GM19463 (cell line): Measurements from ENCODE around the gene B3GALNT2.

ENCODE experiments used
- ATAC-seq: cut with Tn5 transposase; IDR thresholded peaks from one replicate; pipeline ENCODE4 v1.9.1; 2021; ENCODE audit warnings: mild to moderate bottlenecking, moderate library complexity; ENCODE audit not compliant: unreplicated experiment

B3GALNT2 gene

DNA sequence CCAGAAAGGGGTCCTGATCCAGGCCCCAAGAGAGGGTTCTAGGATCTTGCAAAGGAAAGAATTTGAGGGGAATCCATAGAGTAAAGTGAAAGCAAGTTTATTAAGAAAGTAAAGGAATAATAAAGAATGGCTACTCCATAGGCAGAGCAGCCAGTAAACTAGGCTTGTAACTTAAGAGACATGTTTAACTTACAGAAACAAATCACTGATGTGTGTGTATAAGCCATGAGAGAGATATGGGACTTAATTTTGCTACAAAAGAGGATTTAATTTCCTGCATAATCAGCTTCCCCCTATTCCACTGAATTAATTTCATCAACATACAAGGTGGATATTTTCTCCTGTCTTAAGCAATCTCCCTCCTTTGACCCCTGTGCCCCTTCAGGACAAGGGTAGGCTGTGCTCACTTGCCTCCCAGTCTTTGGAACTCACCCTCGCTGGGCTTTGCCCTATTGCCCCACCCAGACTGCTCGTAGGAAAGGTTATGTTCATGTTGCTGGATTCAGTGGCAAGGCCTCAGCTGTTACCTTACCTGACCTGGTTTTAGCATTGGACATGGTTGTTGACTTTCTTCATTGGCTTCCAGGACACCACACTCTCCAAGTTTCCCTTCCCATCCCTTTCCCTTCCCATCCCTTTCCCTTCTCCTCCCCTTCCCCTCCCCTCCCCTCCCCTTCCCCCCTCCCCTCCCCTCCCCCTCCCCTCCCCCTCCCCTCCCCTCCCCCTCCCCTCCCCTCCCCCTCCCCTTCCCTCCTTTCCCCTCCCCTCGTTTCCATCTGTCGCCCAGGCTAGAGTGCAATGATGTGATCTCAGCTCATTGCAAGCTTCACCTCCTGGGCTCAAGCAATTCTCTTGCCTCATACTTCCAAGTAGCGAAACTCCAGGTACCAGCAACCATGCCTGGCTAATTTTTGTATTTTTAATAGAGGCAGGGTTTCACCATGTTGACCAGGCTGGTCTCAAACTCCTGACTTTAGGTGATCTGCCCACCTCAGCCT, 92.5 kb downstream of the B3GALNT2 start:
- no peak for ATAC-seq

DNA sequence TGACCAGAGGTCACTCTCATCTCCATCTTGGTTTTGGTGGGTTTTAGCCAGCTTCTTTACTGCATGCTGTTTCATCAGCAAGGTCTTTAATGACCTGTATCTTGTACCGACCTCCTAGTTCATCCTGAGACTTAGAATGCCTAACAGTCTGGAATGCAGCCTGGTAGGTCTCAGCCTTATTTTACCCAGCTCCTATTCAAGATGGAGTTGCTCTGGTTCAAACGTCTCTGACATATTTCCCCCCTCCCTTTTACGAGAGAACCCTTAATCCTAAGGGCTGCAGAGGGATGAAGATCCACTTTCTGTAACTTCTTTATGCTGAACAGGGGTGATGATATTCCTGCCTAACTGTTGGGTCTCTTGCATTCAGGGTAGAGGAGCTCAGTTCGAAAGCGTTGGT, 93.8 kb downstream of the B3GALNT2 start:
- no peak for ATAC-seq

DNA sequence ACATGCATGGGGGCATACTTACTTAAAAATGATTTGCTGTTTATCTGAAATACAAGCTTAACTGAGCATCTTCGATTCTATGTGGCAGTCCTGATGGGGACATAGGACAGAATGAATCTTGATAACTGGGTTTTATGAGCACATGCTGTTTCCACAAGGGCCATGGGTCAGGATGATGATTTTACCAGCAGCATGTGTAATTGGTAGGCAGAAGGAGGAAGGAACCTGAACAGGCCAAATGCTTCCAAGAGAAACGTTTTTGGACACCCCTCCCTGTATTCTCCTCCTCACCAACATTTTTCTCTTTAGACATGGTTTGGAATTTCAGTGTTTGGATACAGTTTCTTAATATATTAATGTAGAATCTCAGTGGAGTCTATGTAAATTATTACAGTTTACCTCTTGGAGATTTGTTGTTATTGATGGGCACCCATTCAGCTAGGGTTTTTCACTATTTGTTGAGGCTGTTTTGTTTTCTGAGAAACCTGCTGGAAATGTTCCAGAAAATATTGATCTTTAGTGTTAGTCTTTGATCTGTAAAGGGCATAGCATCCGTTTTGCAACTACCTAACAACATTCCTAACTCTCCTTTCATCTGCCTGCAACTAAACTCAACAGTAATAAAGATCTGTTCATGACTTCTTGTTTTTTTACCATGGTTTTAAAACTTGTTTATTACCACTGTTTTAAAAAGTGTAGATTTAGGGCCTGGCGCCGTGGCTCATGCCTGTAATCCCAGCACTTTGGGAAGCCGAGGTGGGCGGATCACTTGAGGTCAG, 95.0 kb downstream of the B3GALNT2 start:
- no peak for ATAC-seq

DNA sequence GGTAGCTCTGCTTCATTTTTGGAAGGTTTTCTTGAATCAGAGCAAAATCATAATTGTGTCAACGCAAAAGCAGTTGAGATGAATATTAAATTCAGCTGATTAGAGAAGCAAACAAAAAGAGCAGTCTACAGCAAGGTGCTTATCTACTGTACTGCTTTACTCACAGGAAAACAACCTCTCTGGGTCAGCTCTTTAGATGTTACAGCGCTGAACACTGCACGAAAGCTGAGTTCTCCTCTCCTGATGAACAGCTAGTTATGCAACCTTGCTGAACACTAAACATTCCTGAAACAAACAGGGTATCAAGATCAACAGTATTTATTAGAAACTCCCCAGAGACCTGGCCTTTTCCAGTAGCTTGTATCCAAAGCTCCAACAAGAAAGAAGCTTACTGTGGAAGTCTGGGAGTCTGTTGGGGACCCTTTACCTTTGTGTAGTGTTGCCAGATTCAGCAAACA, 95.7 kb downstream of the B3GALNT2 start:
- no peak for ATAC-seq

DNA sequence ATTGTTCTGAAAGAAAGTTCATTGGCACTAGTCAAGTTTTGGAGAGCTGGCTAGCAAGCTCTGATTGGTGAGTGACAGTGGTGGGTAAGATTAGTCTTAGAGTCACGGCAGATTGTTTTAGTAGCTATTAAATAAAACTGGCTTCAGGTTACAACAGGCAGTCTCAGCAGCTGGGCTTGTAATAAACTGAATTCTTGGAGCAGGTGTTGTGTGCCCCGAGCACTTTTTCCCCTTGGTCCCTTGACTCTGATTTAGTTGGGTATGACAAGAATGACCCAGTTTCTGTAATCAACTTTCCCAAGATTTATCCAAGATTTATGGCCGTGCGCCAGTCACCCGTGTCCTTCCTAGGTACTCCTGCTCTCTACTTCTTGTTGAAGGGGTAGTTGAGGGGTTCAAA, 96.8 kb downstream of the B3GALNT2 start:
- no peak for ATAC-seq

DNA sequence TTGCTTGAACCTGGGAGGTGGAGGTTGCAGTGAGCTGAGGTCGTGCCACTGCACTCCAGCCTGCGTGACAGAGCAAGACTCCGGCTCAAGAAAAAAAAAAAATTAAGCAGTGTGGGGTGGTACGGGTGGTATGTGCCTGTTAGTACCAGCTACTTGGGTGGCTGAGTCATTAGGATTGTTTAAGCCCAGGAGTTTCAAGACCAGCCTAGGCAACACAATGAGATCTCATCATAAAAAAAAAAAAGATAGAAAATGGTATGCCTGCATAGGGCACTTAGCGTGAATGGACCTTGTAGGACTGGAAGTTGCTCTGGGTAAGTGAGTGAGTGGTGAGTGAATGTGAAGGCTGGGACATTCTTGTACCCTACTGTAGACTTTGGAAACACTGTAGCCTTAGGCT, 100.1 kb downstream of the B3GALNT2 start:
- ATAC-seq: no peak

DNA sequence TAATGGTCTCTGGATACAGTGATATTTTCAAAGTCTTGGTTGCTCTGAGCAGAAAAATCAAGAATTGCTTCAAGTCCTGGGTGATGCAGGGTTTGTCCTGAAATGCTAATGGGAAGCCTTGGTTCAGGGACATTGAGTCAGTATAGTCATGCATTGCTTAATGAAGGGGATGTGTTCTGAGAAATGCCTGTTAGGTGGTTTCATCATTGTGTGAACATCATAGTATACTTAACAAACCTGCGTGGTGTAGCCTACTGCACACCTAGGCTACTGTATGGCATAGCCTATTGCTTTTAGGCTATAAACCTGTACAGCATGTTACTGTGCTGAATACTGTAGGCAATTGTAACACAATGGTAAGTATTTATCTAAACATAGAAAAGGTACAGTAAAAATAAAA, 100.7 kb downstream of the B3GALNT2 start:
- no peak for ATAC-seq

DNA sequence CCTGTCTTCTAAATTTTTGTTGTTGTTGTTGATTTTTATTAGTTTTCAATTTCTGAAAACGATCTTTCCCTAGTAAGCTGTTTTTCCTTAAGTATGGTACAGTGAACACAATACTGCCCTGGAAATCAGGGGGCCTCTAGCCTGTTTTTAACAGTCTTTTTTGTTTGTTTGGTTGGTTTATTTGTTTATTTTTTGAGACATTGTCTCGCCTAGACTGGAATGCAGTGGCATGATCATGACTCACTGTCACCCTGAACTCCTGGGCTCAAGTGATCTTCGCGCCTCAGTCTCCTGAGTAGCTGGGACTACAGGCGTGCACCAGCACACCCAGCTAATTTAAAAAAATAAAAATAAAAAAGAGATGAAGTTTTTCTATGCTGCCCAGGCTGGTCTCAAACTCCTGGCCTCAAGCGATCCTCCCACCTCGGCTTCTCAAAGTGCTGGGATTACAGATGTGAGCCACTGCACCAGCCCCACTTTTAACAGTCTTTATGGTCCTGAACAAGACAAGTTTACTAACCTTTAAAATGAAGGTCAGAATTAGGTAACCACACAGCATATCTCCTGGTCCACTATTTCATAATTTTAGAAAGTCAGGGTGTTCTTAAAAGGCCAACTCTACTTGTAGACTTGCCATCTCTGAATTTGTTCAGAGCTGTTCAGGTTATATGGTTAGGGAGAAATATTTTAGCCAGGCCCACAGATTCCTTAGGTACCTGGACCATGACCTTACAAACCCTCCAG, 101.6 kb downstream of the B3GALNT2 start:
- no peak for ATAC-seq

DNA sequence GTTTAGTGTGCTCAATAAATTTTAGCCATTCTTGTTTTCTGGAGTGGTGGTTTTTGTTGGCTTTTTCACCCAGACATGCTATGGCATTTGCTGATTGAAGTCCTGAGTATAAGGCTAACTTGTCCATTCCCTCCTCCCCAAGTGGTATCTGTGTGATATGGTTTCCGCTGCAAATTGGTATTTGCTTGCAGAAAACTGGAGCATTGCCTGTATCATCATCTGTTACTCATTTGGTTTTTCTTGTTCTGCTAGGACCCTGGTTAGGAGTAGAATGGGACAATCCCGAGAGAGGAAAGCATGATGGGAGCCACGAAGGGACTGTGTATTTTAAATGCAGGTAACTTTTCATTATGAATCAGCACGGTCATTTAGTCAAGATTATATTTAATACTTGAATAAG, 103.0 kb downstream of the B3GALNT2 start:
- ATAC-seq: no peak
